Psoas muscle (tissue), 8 donors: ENCODE results near the gene OR6S1. TPM values are rescaled to one million over a fixed set of nuclear protein-coding genes. Genes with fewer than 3 reads are reported as not detected.

Source experiments
- ATAC-seq, 4 donors: fragments of 200-7000 bp; cut with Tn5 transposase; one replicate each; pipeline ENCODE4 v1.9.1; 2020; ENCODE audit warnings: moderate library complexity in 3 of 4, mild to moderate bottlenecking in 2 of 4
- DNase-seq, 2 donors: peaks; one replicate each; pipeline ENCODE4 v3.0.0-alpha.2; 2020
- H3K27ac ChIP-seq: fragments of 200-600 bp; one replicate; pipeline ENCODE4 v1.8.0; 2022
- H3K27me3 ChIP-seq, 3 donors: fragments of 200-600 bp in 1 of 3; one replicate each; pipeline versions ENCODE4 v1.6.1 to v1.8.0; 2013 to 2022; ENCODE audit warnings: low read length in 2 of 3, mild to moderate bottlenecking in 2 of 3, moderate library complexity in 1 of 3; ENCODE audit not compliant: insufficient read depth in 3 of 3
- H3K36me3 ChIP-seq, 2 donors: fragments of 200-600 bp in 1 of 2; one replicate each; pipeline versions ENCODE4 v1.6.1 to v1.8.0; 2013 to 2022; ENCODE audit warnings: low read depth in 1 of 2, mild to moderate bottlenecking in 1 of 2, moderate library complexity in 1 of 2; ENCODE audit not compliant: insufficient read depth in 1 of 2
- H3K4me1 ChIP-seq: fragments of 200-600 bp; one replicate; pipeline ENCODE4 v1.8.0; 2022
- H3K4me3 ChIP-seq: fragments of 200-600 bp; one replicate; pipeline ENCODE4 v1.8.0; 2022; ENCODE audit warnings: mild to moderate bottlenecking
- H3K9me3 ChIP-seq: fragments of 200-600 bp; one replicate; pipeline ENCODE4 v1.8.0; 2022
- CTCF ChIP-seq: fragments of 200-600 bp; IDR thresholded peaks from one replicate; pipeline ENCODE4 v1.8.0; 2022; ENCODE audit warnings: antibody characterized with exemption
- WGBS, 3 donors: extraction: QIAGEN DNeasy Blood & Tissue Kit; methylation state at CpG; one replicate each; pipeline versions ENCODE4 v1.1.6 to v1.1.7; 2013; 5-methylcytosine and 5-hydroxymethylcytosine counted together
- intact Hi-C, 2 donors: fragments of 100-400 bp; cut with DNase I; formaldehyde crosslinking; loops; one replicate each; pipeline versions ENCODE4 v1.11.0 to v1.14.2; 2022
- polyA plus RNA-seq, 3 donors: library from polyadenylated mRNA; stranded (reverse); fragments of 200-250 nt; gene quantifications; one replicate each; pipeline ENCODE4 v1.2.3, GENCODE V29; 2013
- total RNA-seq, 4 donors: library from RNA; stranded (reverse); fragmentation: NEBNext Ultra II Directional in 2 of 4; extraction: Animal tissue kit (Norgen Biotek cat#: 25700) in 2 of 4; gene quantifications; one replicate each; pipeline versions ENCODE4 v1.2.1 to v1.2.4, GENCODE V29; 2021 to 2023
- donor health status: healthy with polysubstance abuse.
- donor health status: DM: no; HTN: no; CAD: no; lungs with moderate emphysema.
- donor health status: Bipolar disorder and iron deficiency.
- donor health status: healthy.
- donor health status: DM: yes; HTN: yes; CAD: no.
- donor health status: DM: no; HTN: no; CAD: no.
- donor health status: DM: no; HTN: no; CAD: no.
- donor health status: DM: yes; HTN: yes; CAD: no.

The OR6S1 gene
- total and polyA plus RNA-seq, 7 donors: not detected

GRCh38 chr14:20632448-20632830 is 9.1 kb downstream of the OR6S1 start:
- no peaks in the 10 kb centered on the region for H3K36me3 ChIP-seq
- H3K27me3 ChIP-seq: peaks cover 0 to 85% (median 16%) of the 10 kb centered on the region in 3 donors
- ATAC-seq (peak in 2 of 4 donors; percentile 8 to 24), DNase-seq (no peak)
- H3K4me1 ChIP-seq: peaks cover 12% of the 10 kb centered on the region
- no peaks in the 10 kb centered on the region for H3K9me3 ChIP-seq
- H3K4me3 ChIP-seq: peak overlapping the region; percentile 49
- no peak for TF ChIP-seq CTCF
- no peak overlapping the region for H3K27ac ChIP-seq
- intact Hi-C loops: loop anchor here in 1 of 2 donors (5.0 kb wide), 1 partner anchor 50 kb away; the partner anchor contains the start of gene RNASE4
- 2% methylated on average over 19 of the region's 19 CpGs for WGBS, 3 donors

GRCh38 chr14:20631880-20632389 is 9.6 kb downstream of the OR6S1 start:
- peak; percentile 69 to 82 (median 76) for ATAC-seq
- peaks cover 0 to 85% (median 16%) of the 10 kb centered on the region in 3 donors for H3K27me3 ChIP-seq

GRCh38 chr14:20631023-20631879 is 10.2 kb downstream of the OR6S1 start:
- ATAC-seq: peak; percentile 53 to 62 (median 58)
- Histone ChIP-seq H3K36me3 (no peaks in the 10 kb centered on the region), H3K9me3 (no peaks in the 10 kb centered on the region), H3K27me3 (peaks cover 0 to 81% (median 16%) of the 10 kb centered on the region in 3 donors), H3K27ac (no peak overlapping the region), H3K4me1 (peaks cover 12% of the 10 kb centered on the region), H3K4me3 (peak overlapping the region; percentile 49)
- WGBS, 3 donors: 2% methylated on average over 19 of the region's 19 CpGs
- intact Hi-C loops: loop anchor here in 1 of 2 donors (5.0 kb wide), 1 partner anchor 51 kb away; the partner anchor contains the start of gene RNASE4
- no peak for TF ChIP-seq CTCF
- no peak for DNase-seq

More at GRCh38 chr14:20631880-20632389, 9.6 kb downstream of the OR6S1 start:
- WGBS, 3 donors: 1 to 2% (median 1%) methylated on average over 18 of the region's 18 CpGs
- TF ChIP-seq CTCF: no peak
- peak; percentile 77 to 82 for DNase-seq
- Histone ChIP-seq H3K4me3 (peak overlapping the region; percentile 49), H3K27ac (no peak overlapping the region), H3K36me3 (no peaks in the 10 kb centered on the region), H3K4me1 (peaks cover 12% of the 10 kb centered on the region), H3K9me3 (no peaks in the 10 kb centered on the region)
- intact Hi-C loops: loop anchor here in 1 of 2 donors (5.0 kb wide), 1 partner anchor 50 kb away; the partner anchor contains the start of gene RNASE4

- peaks cover 0 to 77% (median 16%) of the 10 kb centered on the region in 3 donors for H3K27me3 ChIP-seq
- no peak for DNase-seq
- intact Hi-C loops: loop anchor here in 1 of 2 donors (5.0 kb wide), 1 partner anchor 52 kb away; the partner anchor contains the start of gene RNASE4
- H3K9me3 ChIP-seq: no peaks in the 10 kb centered on the region
- peaks cover 14% of the 10 kb centered on the region for H3K4me1 ChIP-seq
- H3K36me3 ChIP-seq: no peaks in the 10 kb centered on the region
- no peak for TF ChIP-seq CTCF
- H3K4me3 ChIP-seq: peak overlapping the region; percentile 49
- H3K27ac ChIP-seq: no peak overlapping the region
- 1 to 5% (median 4%) methylated on average over 23 of the region's 23 CpGs for WGBS, 3 donors
- ATAC-seq: peak in 2 of 4 donors; percentile 10 to 23
These were observed 11.0 kb downstream of the OR6S1 start for GRCh38 chr14:20630340-20631022.
